SK-N-MC (cell line): ENCODE results near the gene WARS2.

Source experiments
- DNase-seq: peaks from one replicate; pipeline ENCODE4 v3.0.0-alpha.2; 2011; ENCODE audit warnings: low read depth, low spot score
- H3K27ac ChIP-seq: fragments of 200-600 bp; sonication (generic); 2 replicates; pipeline ENCODE4 v1.5.1; 2016; ENCODE audit warnings: mixed run types
- H3K36me3 ChIP-seq: fragments of 200-600 bp; sonication (generic); 2 replicates; pipeline ENCODE4 v1.6.1; 2017; ENCODE audit warnings: antibody characterized with exemption, low read length, mixed read lengths; ENCODE audit not compliant: insufficient read depth
- H3K4me3 ChIP-seq: fragments of 200-600 bp; sonication (generic); 2 replicates; pipeline ENCODE4 v1.5.1; 2016
- H3K9ac ChIP-seq: fragments of 200-600 bp; sonication (generic); 2 replicates; pipeline ENCODE4 v1.8.0; 2017; ENCODE audit warnings: mixed run types, mixed read lengths; ENCODE audit not compliant: insufficient read length
- H3K9me3 ChIP-seq: fragments of 200-600 bp; sonication (generic); 2 replicates; pipeline ENCODE4 v1.6.1; 2017; ENCODE audit warnings: low read depth, mild to moderate bottlenecking, antibody characterized with exemption, low read length, moderate library complexity, mixed read lengths
- EZH2 ChIP-seq: fragments of 200-600 bp; sonication (generic); IDR thresholded peaks from one replicate; pipeline ENCODE4 v1.6.1; 2017; ENCODE audit warnings: antibody characterized with exemption
- FOXP2 ChIP-seq: optimal IDR thresholded peaks from 2 replicates; pipeline ENCODE3; 2011; ENCODE audit warnings: mild to moderate bottlenecking, moderate library complexity; ENCODE audit not compliant: insufficient read depth; ENCODE audit errors: extremely low read length, control extremely low read depth
- POLR2AphosphoS5 ChIP-seq: IDR thresholded peaks from 2 replicates; pipeline ENCODE4 v1.6.1; 2012; ENCODE audit warnings: mild to moderate bottlenecking, low read depth, low read length, borderline replicate concordance

WARS2 gene

DNA sequence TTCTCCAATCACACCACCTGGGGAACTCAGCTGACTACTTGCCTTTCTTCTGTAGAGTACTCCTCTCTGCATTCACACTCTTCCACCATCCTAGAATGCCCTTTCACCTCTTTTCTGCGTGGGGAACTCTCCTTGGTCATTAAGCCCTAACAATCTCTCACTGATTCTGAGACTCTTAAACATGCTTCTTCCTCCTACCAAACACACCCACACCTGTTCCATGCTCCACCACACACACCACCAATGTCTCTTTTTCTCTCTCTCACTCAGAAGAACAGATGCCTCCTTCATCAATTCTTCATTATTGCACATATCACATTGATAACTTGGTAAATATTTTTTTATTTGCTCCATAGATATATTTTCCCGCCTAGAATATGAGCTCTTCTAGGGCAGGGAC is 53.6 kb downstream of the WARS2 start:
- H3K36me3 ChIP-seq = no peaks in the 10 kb centered on the region
- no peak overlapping the region for H3K9ac ChIP-seq
- no peak overlapping the region for H3K4me3 ChIP-seq
- DNase-seq = no peak
- no peak overlapping the region for H3K27ac ChIP-seq
- H3K9me3 ChIP-seq = no peaks in the 10 kb centered on the region
- no peak for TF ChIP-seq EZH2
- TF ChIP-seq POLR2AphosphoS5 = no peak
- TF ChIP-seq FOXP2 = no peak

DNA sequence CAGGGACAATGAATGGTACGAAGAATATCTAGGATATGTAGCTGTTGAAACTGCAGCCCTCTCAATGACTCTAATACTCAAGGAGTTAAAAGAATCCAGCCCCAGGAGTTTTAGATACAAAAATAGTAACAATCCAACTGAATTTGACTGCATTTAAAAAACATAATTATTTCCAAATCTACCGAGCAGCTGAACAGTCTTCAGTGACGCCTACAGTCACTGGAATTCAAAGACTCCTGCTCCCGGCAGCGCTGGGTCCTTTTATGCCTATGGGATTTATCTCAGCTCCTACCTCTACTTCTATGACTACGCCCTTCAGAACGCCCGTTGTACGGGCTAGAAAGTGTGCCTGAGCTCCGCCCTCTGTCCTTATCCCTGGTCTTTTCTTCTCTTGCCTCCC is 55.7 kb downstream of the WARS2 start:
- TF ChIP-seq EZH2 = no peak
- no peak for TF ChIP-seq FOXP2
- no peak for TF ChIP-seq POLR2AphosphoS5
- Histone ChIP-seq H3K9me3 (no peaks in the 10 kb centered on the region), H3K9ac (no peak overlapping the region), H3K27ac (no peak overlapping the region), H3K4me3 (no peak overlapping the region), H3K36me3 (no peaks in the 10 kb centered on the region)
- DNase-seq = no peak

DNA sequence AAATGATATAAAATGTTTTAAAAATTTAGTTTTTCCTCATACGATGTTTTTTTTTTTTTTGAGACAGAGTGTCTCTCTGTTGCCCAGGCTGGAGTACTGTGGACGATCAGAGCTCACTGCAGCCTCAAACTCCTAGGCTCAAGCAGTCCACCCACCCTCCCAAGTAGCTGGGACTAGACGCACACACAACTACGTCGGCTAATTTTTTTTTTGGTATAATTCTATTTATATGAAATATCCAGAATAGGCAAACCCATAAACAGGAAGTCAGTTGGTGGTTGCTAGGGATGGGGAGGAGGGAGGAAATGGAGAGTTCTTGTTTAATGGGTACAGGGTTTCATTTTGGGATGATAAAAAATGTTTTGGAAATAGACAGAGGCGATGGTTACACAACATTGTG is 56.5 kb downstream of the WARS2 start:
- DNase-seq = no peak
- Histone ChIP-seq H3K4me3 (no peak overlapping the region), H3K9ac (no peak overlapping the region), H3K27ac (no peak overlapping the region), H3K9me3 (no peaks in the 10 kb centered on the region), H3K36me3 (no peaks in the 10 kb centered on the region)
- TF ChIP-seq EZH2 (no peak), FOXP2 (no peak), POLR2AphosphoS5 (no peak)

DNA sequence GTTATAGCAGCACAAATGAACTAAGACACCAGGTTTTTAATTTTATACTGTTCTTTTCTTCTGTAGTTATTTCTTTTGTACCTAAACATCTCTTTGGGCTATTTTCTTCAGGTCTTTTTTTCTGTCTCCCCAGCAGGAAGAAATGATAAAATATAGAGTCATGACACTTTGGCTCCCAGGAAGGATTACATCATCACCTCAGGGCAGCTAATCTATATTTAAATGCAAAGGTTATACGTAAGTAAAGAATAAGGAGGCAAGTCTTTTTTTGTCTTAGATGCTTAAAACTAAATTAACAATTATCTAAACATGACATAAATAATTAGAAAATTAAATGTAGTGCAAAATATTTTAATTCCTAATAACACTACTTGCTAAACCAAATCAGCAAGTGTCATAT is 57.0 kb downstream of the WARS2 start:
- TF ChIP-seq POLR2AphosphoS5 (no peak), EZH2 (no peak), FOXP2 (no peak)
- Histone ChIP-seq H3K27ac (no peak overlapping the region), H3K4me3 (no peak overlapping the region), H3K9ac (no peak overlapping the region), H3K9me3 (peaks cover under 1% of the 10 kb centered on the region; the same call in 1 of the 2 replicates), H3K36me3 (no peaks in the 10 kb centered on the region)
- no peak for DNase-seq

DNA sequence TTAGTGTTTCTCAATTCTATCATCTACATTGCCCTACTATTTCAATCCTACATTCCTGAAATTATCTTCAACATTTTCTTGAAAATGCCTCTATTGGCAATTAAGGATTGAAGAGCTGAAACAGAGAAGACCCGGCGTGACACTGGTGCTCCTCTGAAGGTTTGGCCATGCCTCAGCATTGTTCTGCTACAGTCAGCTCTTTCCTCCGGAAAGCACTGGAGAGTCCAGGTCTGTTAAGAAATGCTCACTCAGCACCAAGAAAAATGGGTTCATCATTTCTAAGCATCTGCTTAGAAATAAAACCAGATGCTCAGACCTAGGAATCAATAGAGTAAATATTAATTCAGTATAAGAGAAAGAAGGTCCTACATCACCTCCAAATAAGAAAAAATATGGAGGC is 58.8 kb downstream of the WARS2 start:
- H3K9me3 ChIP-seq = peaks cover 5% of the 10 kb centered on the region; the same call in 1 of the 2 replicates
- no peak for TF ChIP-seq EZH2
- TF ChIP-seq POLR2AphosphoS5 = no peak
- TF ChIP-seq FOXP2 = no peak
- H3K9ac ChIP-seq = no peak overlapping the region
- peak overlapping the region; percentile 38; the same call in 1 of the 2 replicates for H3K27ac ChIP-seq
- no peak overlapping the region for H3K4me3 ChIP-seq
- no peaks in the 10 kb centered on the region for H3K36me3 ChIP-seq
- DNase-seq = no peak

DNA sequence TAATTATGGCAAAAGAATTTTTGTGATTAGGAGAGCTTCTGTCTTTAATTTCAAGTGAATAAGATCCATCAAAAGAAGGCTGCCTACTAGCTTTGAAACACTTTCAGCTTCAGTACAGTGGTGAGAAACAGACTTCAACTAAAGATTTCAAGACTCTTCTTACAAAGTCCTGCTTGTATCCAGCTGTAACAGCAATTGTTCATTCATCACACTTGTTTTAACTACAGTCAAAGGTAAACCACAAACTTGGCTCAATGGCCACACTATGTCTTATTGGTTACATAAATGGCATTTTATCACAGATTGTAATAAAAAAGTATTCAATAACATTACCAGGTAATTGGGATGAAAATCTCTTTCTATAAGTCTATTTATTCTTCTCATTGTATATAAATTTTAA is 59.2 kb downstream of the WARS2 start:
- H3K36me3 ChIP-seq = no peaks in the 10 kb centered on the region
- peaks cover 5% of the 10 kb centered on the region; the same call in 1 of the 2 replicates for H3K9me3 ChIP-seq
- H3K9ac ChIP-seq = no peak overlapping the region
- peak overlapping the region; percentile 38; the same call in 1 of the 2 replicates for H3K27ac ChIP-seq
- no peak overlapping the region; the same call in 1 of the 2 replicates for H3K4me3 ChIP-seq
- no peak for TF ChIP-seq FOXP2
- no peak for DNase-seq

DNA sequence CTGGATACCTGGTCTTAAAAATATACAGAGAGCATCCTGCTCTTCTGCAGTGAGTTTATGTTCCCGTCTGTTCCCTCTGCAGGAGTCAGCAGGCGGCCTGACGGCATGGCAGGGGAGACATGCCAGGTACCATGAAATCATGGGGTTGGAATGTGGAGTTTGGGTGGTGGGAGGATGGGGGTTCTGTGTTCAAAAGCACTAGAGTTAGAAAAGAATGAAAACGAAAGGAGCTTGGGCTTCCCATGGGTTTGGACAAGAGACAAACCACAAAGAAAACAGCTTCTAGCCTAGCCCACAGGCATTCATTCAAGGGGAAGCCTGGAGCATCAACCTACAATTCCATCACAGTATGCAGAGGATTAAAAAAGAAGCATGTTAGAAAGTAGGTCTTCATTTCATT is 59.9 kb downstream of the WARS2 start:
- Histone ChIP-seq H3K27ac (peak overlapping the region; percentile 38; the same call in 1 of the 2 replicates), H3K9me3 (peaks cover 5% of the 10 kb centered on the region; the same call in 1 of the 2 replicates), H3K36me3 (no peaks in the 10 kb centered on the region), H3K9ac (no peak overlapping the region), H3K4me3 (no peak overlapping the region; the same call in 1 of the 2 replicates)
- TF ChIP-seq POLR2AphosphoS5 (no peak), FOXP2 (no peak), EZH2 (no peak)
- DNase-seq = no peak

DNA sequence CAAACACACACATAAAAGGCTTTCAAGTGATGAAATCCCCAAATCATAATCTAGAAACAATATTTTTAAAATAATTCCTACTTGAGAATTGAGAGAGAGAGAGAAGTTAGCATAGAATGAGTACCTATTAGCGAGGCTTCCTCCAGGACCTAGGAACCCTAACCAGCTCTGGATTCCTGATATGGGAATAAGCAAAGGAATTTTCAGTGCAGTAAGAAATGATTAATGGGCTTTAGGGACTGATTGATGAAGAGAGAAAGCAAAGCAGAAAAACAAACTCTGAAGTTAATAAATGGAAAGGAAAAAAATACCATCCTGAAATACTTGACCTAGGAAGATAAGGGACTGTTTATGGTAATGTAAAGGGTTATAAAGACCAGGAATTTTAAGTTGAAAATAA is 60.6 kb downstream of the WARS2 start:
- Histone ChIP-seq H3K4me3 (no peak overlapping the region), H3K36me3 (no peaks in the 10 kb centered on the region), H3K9ac (no peak overlapping the region), H3K9me3 (peaks cover 5% of the 10 kb centered on the region; the same call in 1 of the 2 replicates), H3K27ac (no peak overlapping the region)
- no peak for TF ChIP-seq EZH2
- no peak for TF ChIP-seq FOXP2
- no peak for TF ChIP-seq POLR2AphosphoS5
- no peak for DNase-seq

DNA sequence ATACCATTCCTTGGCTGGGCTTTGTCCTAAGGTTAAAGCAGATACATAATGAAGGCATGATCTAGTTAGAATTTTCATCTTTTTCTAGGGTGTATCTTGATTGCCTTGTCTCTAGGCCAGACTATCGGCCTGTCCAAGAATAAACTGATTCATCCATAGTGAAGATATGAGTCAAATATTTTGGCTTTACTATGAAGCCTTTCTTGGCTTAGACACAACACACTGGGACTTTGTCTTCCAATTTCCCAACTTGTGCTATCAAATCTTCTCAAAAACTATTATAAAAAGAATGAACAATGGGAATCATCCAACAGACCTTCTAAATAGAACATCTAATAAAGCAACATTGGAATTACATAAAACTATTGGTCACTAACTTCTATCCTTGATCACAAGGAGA is 64.8 kb downstream of the WARS2 start:
- Histone ChIP-seq H3K9ac (no peak overlapping the region), H3K36me3 (no peaks in the 10 kb centered on the region), H3K4me3 (no peak overlapping the region), H3K27ac (no peak overlapping the region), H3K9me3 (peaks cover 5% of the 10 kb centered on the region; the same call in 1 of the 2 replicates)
- TF ChIP-seq EZH2 = no peak
- no peak for TF ChIP-seq FOXP2
- TF ChIP-seq POLR2AphosphoS5 = no peak
- DNase-seq = no peak

DNA sequence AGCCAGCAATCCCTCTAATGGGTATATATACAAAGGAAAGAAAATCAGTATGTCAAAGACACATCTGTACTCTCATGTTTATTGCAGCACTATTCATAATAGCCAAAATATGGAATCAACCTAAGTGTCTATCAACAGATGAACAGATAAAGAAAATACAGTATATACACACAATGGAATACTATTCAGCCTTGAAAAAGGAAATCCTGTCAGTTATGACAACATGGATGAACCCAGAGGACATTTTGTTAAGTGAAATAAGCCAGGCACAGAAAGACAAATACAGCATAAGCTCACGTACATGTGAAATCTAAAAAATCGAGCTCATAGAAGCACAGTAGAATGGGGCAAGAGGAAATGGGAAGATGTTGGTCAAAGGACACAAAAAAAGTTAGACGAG is 69.1 kb downstream of the WARS2 start:
- Histone ChIP-seq H3K27ac (no peak overlapping the region), H3K9ac (no peak overlapping the region), H3K9me3 (no peaks in the 10 kb centered on the region), H3K36me3 (no peaks in the 10 kb centered on the region), H3K4me3 (no peak overlapping the region)
- TF ChIP-seq EZH2 (no peak), POLR2AphosphoS5 (no peak), FOXP2 (no peak)
- DNase-seq = no peak
